ENCODE data around the gene TRIP12. TPM values are rescaled to one million over a fixed set of nuclear protein-coding genes. Genes with fewer than 3 reads are reported as not detected.

TRIP12 gene
- total and polyA plus RNA-seq, 2 of the 13 experiments (the other 11 are each of a cell fraction or from before 2014, with no cell fraction given) = 72.1 to 153 TPM

- peak; percentile 26 for DNase-seq (ENCODE audit: low spot score)
- BruUV-seq (replicated peaks) = no TSS peak
- no peaks in the 10 kb centered on the region for H3K36me3 ChIP-seq (replicated peaks in 1 of 2; ENCODE audit: control insufficient read depth in 1 of 2, insufficient read depth in 2 of 2, low read length in 2 of 2)
- FAIRE-seq = no peak
- H3K4me3 ChIP-seq (replicated peaks in 1 of 3; ENCODE audit: insufficient read depth in 1 of 3, low read depth in 2 of 3, low read length in 3 of 3) = peak overlapping the region in 2 of 3 experiments; percentile 30 to 61; a peak in 2 of 6 replicates
- CTCF ChIA-PET (ENCODE audit: low intra/inter-chr PET ratio, low total read pairs) = no interaction called here
- in situ Hi-C loops (cut with HindIII; ENCODE audit: extremely low pct_ligation_motif_present, low pct_unique_long_range_greater_than_20kb) = no loop called here
- no peak overlapping the region for H2AFZ ChIP-seq (ENCODE audit: low read length)
- H3K4me1 ChIP-seq (ENCODE audit: insufficient read depth, low read length) = no peaks in the 10 kb centered on the region
- WGBS (ENCODE audit: low lambda C conversion rate) = 6% methylated on average over 34 of the region's 60 CpGs
- peak overlapping the region; percentile 61 for H3K4me2 ChIP-seq (ENCODE audit: low read depth, low read length)
- POLR2A ChIA-PET = no interaction called here
- no peaks in the 10 kb centered on the region for H3K79me2 ChIP-seq (ENCODE audit: insufficient read depth, low read length)
- peaks cover 12% of the 10 kb centered on the region; the same call in 1 of the 2 replicates for H4K20me1 ChIP-seq (ENCODE audit: insufficient read depth, low read length)
- H3K9ac ChIP-seq (ENCODE audit: insufficient read depth, low read depth, low read length) = no peak overlapping the region
- peaks cover 7 to 36% of the 10 kb centered on the region in 2 experiments for H3K27me3 ChIP-seq (ENCODE audit: control insufficient read depth in 1 of 2, insufficient read depth in 2 of 2, low read length in 2 of 2)
- no peak overlapping the region for H3K27ac ChIP-seq (ENCODE audit: extremely low read length, insufficient read depth, low read length)
- H3K9me3 ChIP-seq (ENCODE audit: low read length) = no peaks in the 10 kb centered on the region
- ATAC-seq = peak; percentile 97
- intact Hi-C loops (cut with micrococcal nuclease; ENCODE audit: unreplicated experiment) = no loop called here
- TF ChIP-seq ZNF430 (CRISPR knock-in tag; IDR thresholded peaks at IDR 0.05) (peak; percentile 55; the same call in 1 of the 2 replicates), MAFK (conservative IDR thresholded peaks at IDR 0.05 in 1 of 2, IDR thresholded peaks at IDR 0.05 in 1 of 2; ENCODE audit: low read length in 2 of 2) (peak in 1 of 2 experiments; percentile 14; a peak in 1 of 4 replicates), ZNF530 (CRISPR knock-in tag; IDR thresholded peaks at IDR 0.05; ENCODE audit: low read depth) (no peak), MBD4 (IDR thresholded peaks at IDR 0.05; ENCODE audit: borderline replicate concordance, low read length) (no peak), ZNF619 (CRISPR knock-in tag; IDR thresholded peaks at IDR 0.05) (0 out of 2 replicates have a peak, but pooled peaks have one; percentile 31), TFDP2 (CRISPR knock-in tag; IDR thresholded peaks at IDR 0.05) (0 out of 2 replicates have a peak, but pooled peaks have one; percentile 22), HMGA1 (CRISPR knock-in tag; conservative IDR thresholded peaks at IDR 0.05) (no peak), GPN1 (CRISPR knock-in tag; IDR thresholded peaks at IDR 0.05; ENCODE audit: borderline replicate concordance) (0 out of 2 replicates have a peak, but pooled peaks have one; percentile 79), ZFYVE20 (CRISPR knock-in tag; IDR thresholded peaks at IDR 0.05; ENCODE audit: borderline replicate concordance, low read depth) (no peak), ATF1 (CRISPR knock-in tag; IDR thresholded peaks at IDR 0.05) (no peak), ZNF276 (CRISPR knock-in tag; IDR thresholded peaks at IDR 0.05; ENCODE audit: low read depth) (no peak), MYNN (CRISPR knock-in tag; IDR thresholded peaks at IDR 0.05; ENCODE audit: low read depth) (0 out of 2 replicates have a peak, but pooled peaks have one; percentile 39), RARG (CRISPR knock-in tag; IDR thresholded peaks at IDR 0.05; ENCODE audit: low read depth) (no peak), BRD4 (CRISPR knock-in tag; IDR thresholded peaks at IDR 0.05) (no peak), KLF6 (CRISPR knock-in tag; IDR thresholded peaks at IDR 0.05) (peak; percentile 69; the same call in 1 of the 2 replicates)
- TF ChIP-seq, protein P1, sequence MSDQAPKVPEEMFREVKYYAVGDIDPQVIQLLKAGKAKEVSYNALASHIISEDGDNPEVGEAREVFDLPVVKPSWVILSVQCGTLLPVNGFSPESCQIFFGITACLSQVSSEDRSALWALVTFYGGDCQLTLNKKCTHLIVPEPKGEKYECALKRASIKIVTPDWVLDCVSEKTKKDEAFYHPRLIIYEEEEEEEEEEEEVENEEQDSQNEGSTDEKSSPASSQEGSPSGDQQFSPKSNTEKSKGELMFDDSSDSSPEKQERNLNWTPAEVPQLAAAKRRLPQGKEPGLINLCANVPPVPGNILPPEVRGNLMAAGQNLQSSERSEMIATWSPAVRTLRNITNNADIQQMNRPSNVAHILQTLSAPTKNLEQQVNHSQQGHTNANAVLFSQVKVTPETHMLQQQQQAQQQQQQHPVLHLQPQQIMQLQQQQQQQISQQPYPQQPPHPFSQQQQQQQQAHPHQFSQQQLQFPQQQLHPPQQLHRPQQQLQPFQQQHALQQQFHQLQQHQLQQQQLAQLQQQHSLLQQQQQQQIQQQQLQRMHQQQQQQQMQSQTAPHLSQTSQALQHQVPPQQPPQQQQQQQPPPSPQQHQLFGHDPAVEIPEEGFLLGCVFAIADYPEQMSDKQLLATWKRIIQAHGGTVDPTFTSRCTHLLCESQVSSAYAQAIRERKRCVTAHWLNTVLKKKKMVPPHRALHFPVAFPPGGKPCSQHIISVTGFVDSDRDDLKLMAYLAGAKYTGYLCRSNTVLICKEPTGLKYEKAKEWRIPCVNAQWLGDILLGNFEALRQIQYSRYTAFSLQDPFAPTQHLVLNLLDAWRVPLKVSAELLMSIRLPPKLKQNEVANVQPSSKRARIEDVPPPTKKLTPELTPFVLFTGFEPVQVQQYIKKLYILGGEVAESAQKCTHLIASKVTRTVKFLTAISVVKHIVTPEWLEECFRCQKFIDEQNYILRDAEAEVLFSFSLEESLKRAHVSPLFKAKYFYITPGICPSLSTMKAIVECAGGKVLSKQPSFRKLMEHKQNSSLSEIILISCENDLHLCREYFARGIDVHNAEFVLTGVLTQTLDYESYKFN (CRISPR knock-in tag; conservative IDR thresholded peaks at IDR 0.05) = no peak
Observed at GRCh38 chr2:229714736-229715541, 206.9 kb downstream of the TRIP12 start.
